ENCODE data around the gene IGSF10. TPM values are rescaled to one million over a fixed set of nuclear protein-coding genes. Genes with fewer than 3 reads are reported as not detected.
"Not testable (repeated sequence)": the region's sequence is repeated elsewhere in the genome, so short reads cannot be mapped to it uniquely, and the experiment has no call there.

Gene IGSF10
- polyA plus RNA-seq (under 0.01 to 0.01 TPM (median 0.01 TPM) in 3 replicates), polyA minus RNA-seq (under 0.01 to 0.03 TPM in 2 of 3 replicates, not detected in the other)
- polyA plus RNA-seq (2011; ENCODE audit: low read depth), result not detected
- not detected in 2 replicates for polyA plus RNA-seq (2011; cell fraction: cytosol; rRNA removed)
- polyA plus RNA-seq (2011; cell fraction: nucleus; rRNA removed), result 0.05 and 0.06 TPM in 2 replicates
- 0.01 TPM in 1 of 2 replicates, not detected in the other for polyA plus RNA-seq (2012; ENCODE audit: low replicate concordance)
- polyA minus RNA-seq (2011; cell fraction: cytosol; rRNA and poly(A)+ RNA removed), result not detected
- not detected in 2 replicates for polyA minus RNA-seq (2011; cell fraction: nucleus; rRNA and poly(A)+ RNA removed)

- Histone ChIP-seq H3K27ac (ENCODE audit: control insufficient read depth, insufficient read depth, low read length) (no peak within 1 kb of the TSS), H3K36me3 (ENCODE audit: control insufficient read depth in 2 of 2, extremely low read depth in 1 of 2, insufficient read depth in 2 of 2, low read length in 2 of 2) (no peaks in the 10 kb centered on the region), H3K27me3 (ENCODE audit: control insufficient read depth, extremely low read depth, insufficient read depth, low read length) (peaks cover 14% of the 10 kb centered on the region), H4K20me1 (ENCODE audit: control insufficient read depth, extremely low read depth, insufficient read depth, low read length) (no peaks in the 10 kb centered on the region), H3K9me1 (ENCODE audit: control insufficient read depth, extremely low read depth, insufficient read depth, low read length) (no peaks in the 10 kb centered on the region), H2AFZ (ENCODE audit: control insufficient read depth, low read length) (peak within 1 kb of the TSS; percentile 61), H3K4me1 (ENCODE audit: control insufficient read depth, extremely low read depth, insufficient read depth, low read length) (peaks cover 5% of the 10 kb centered on the region), H3K4me3 (ENCODE audit: control insufficient read depth in 2 of 3, extremely low read depth in 1 of 3, insufficient read depth in 2 of 3, low read depth in 1 of 3, low read length in 3 of 3) (peak within 1 kb of the TSS; percentile 30 to 60 (median 45)), H3K9ac (ENCODE audit: control insufficient read depth, extremely low read depth, insufficient read depth, low read length) (no peak within 1 kb of the TSS), H3K79me2 (ENCODE audit: control insufficient read depth, insufficient read depth, low read length) (no peaks in the 10 kb centered on the region), H3K4me2 (ENCODE audit: control insufficient read depth, extremely low read depth, insufficient read depth, low read depth, low read length) (peak within 1 kb of the TSS; percentile 69), H3K9me3 (ENCODE audit: control insufficient read depth, low read depth, low read length) (no peaks in the 10 kb centered on the region)
- dilution Hi-C loops (cut with MboI; ENCODE audit: extremely low pct_ligation_motif_present, low sequenced_read_pairs), result no loop called here
- DNase-seq (ENCODE audit: low read depth, low spot score), result no peak
- TF ChIP-seq EZH2 (IDR thresholded peaks at IDR 0.05; ENCODE audit: low read length), result peak; percentile 62
- no peak for TF ChIP-seq CTCF (optimal IDR thresholded peaks at IDR 0.05 in 1 of 3, IDR thresholded peaks at IDR 0.05 in 1 of 3, conservative IDR thresholded peaks at IDR 0.05 in 1 of 3; ENCODE audit: extremely low read depth in 1 of 3, insufficient read depth in 2 of 3, low read length in 3 of 3)
- FAIRE-seq, result no peak
These were observed at the start of gene IGSF10 for GRCh38 chr3:151460774-151461450. TSS of gene IGSF10 (minus strand) at chr3:151461061. CDS start at chr3:151458709, 2,352 bp downstream.

GRCh38 chr3:151509468-151510135 is 48.7 kb upstream of the IGSF10 start:
- H4K20me1 ChIP-seq (ENCODE audit: control insufficient read depth, extremely low read depth, insufficient read depth, low read length); H3K79me2 ChIP-seq (ENCODE audit: control insufficient read depth, insufficient read depth, low read length); H3K4me1 ChIP-seq (ENCODE audit: control insufficient read depth, extremely low read depth, insufficient read depth, low read length); DNase-seq (ENCODE audit: low read depth, low spot score); H3K27ac ChIP-seq (ENCODE audit: control insufficient read depth, insufficient read depth, low read length); FAIRE-seq; H3K9me1 ChIP-seq (ENCODE audit: control insufficient read depth, extremely low read depth, insufficient read depth, low read length); H3K4me2 ChIP-seq (ENCODE audit: control insufficient read depth, extremely low read depth, insufficient read depth, low read depth, low read length); H3K9me3 ChIP-seq (ENCODE audit: control insufficient read depth, low read depth, low read length); H3K4me3 ChIP-seq (ENCODE audit: control insufficient read depth in 2 of 3, extremely low read depth in 1 of 3, insufficient read depth in 2 of 3, low read depth in 1 of 3, low read length in 3 of 3); H3K9ac ChIP-seq (ENCODE audit: control insufficient read depth, extremely low read depth, insufficient read depth, low read length); H3K27me3 ChIP-seq (ENCODE audit: control insufficient read depth, extremely low read depth, insufficient read depth, low read length); H3K36me3 ChIP-seq (ENCODE audit: control insufficient read depth in 2 of 2, extremely low read depth in 1 of 2, insufficient read depth in 2 of 2, low read length in 2 of 2); H2AFZ ChIP-seq (ENCODE audit: control insufficient read depth, low read length); dilution Hi-C loops (cut with MboI; ENCODE audit: extremely low pct_ligation_motif_present, low sequenced_read_pairs): not testable (repeated sequence)
